Epidermal melanocyte (primary cell): Measurements from ENCODE around the gene LGALS7B.
"Not testable (repeated sequence)": the region's sequence is repeated elsewhere in the genome, so short reads cannot be mapped to it uniquely, and the experiment has no call there.

Experiments used
- DNase-seq: peaks from one replicate; pipeline ENCODE4 v3.0.0; 2011; ENCODE audit warnings: low spot score; ENCODE audit not compliant: insufficient read length

LGALS7B gene

GRCh38 chr19:38819231-38819920, 30.4 kb downstream of the LGALS7B start:
- DNase-seq, result no peak

GRCh38 chr19:38821230-38821825, 32.3 kb downstream of the LGALS7B start:
- not testable (repeated sequence) for DNase-seq

- DNase-seq, result not testable (repeated sequence)
Observed at GRCh38 chr19:38825936-38826335, 36.9 kb downstream of the LGALS7B start.

- DNase-seq, result no peak
Observed at GRCh38 chr19:38826856-38827551, 38.0 kb downstream of the LGALS7B start.

- DNase-seq, result not testable (repeated sequence)
Observed at GRCh38 chr19:38829203-38829602, 40.2 kb downstream of the LGALS7B start.

- DNase-seq, result no peak
Observed at GRCh38 chr19:38830039-38830733, 41.2 kb downstream of the LGALS7B start.

GRCh38 chr19:38831142-38831605, 42.2 kb downstream of the LGALS7B start:
- DNase-seq, result peak; percentile 72

GRCh38 chr19:38833092-38833425, 44.1 kb downstream of the LGALS7B start:
- DNase-seq, result no peak

GRCh38 chr19:38834104-38834490, 45.1 kb downstream of the LGALS7B start:
- no peak for DNase-seq

GRCh38 chr19:38834590-38834989, 45.6 kb downstream of the LGALS7B start:
- no peak for DNase-seq

- DNase-seq, result no peak
Observed at GRCh38 chr19:38836159-38836982, 47.4 kb downstream of the LGALS7B start.

- DNase-seq, result no peak
Observed at GRCh38 chr19:38836983-38837626, 48.1 kb downstream of the LGALS7B start.

- no peak for DNase-seq
Observed at GRCh38 chr19:38837656-38838121, 48.7 kb downstream of the LGALS7B start.

GRCh38 chr19:38838208-38838985, 49.4 kb downstream of the LGALS7B start:
- DNase-seq, result no peak

- DNase-seq, result no peak
Observed at GRCh38 chr19:38838986-38839761, 50.2 kb downstream of the LGALS7B start.

- DNase-seq, result no peak
Observed at GRCh38 chr19:38839816-38840582, 51.0 kb downstream of the LGALS7B start.

- DNase-seq, result no peak
Observed at GRCh38 chr19:38840583-38840968, 51.6 kb downstream of the LGALS7B start.
